Neural progenitor cell (in vitro differentiated cells): ENCODE results near the gene IRS2. TPM values are rescaled to one million over a fixed set of nuclear protein-coding genes. Genes with fewer than 3 reads are reported as not detected.

ENCODE experiments used
- DNase-seq: peaks from one replicate; pipeline ENCODE4 v3.0.0-alpha.2; 2016; ENCODE audit warnings: low spot score
- H2AFZ ChIP-seq: fragments of 200-600 bp; sonication (generic); replicated peaks from 2 replicates; pipeline ENCODE4 v1.6.1; 2016; ENCODE audit warnings: antibody characterized with exemption
- H3F3A ChIP-seq: fragments of 200-600 bp; sonication (generic); 2 replicates; pipeline ENCODE4 v1.6.1; 2016; ENCODE audit warnings: antibody characterized with exemption, low read depth
- H3K27ac ChIP-seq: fragments of 200-600 bp; sonication (generic); 2 replicates; pipeline ENCODE4 v1.5.1; 2016; ENCODE audit warnings: mild to moderate bottlenecking
- H3K27me3 ChIP-seq: fragments of 200-600 bp; sonication (generic); 2 replicates; pipeline ENCODE4 v1.6.1; 2016; ENCODE audit warnings: mild to moderate bottlenecking, moderate library complexity
- H3K36me3 ChIP-seq: fragments of 200-600 bp; sonication (generic); 2 replicates; pipeline ENCODE4 v1.5.1; 2016
- H3K4me1 ChIP-seq: fragments of 200-600 bp; sonication (generic); 2 replicates; pipeline ENCODE4 v1.6.1; 2016; ENCODE audit warnings: mixed run types
- H3K4me2 ChIP-seq: fragments of 200-600 bp; sonication (generic); 2 replicates; pipeline ENCODE4 v1.6.1; 2016
- H3K4me3 ChIP-seq: fragments of 200-600 bp; sonication (generic); 2 replicates; pipeline ENCODE4 v1.5.1; 2016
- H3K79me2 ChIP-seq: fragments of 200-600 bp; sonication (generic); 2 replicates; pipeline ENCODE4 v1.6.1; 2016; ENCODE audit warnings: low read depth
- H3K9ac ChIP-seq: fragments of 200-600 bp; sonication (generic); 2 replicates; pipeline ENCODE4 v1.6.1; 2016
- H3K9me3 ChIP-seq: fragments of 200-600 bp; sonication (generic); 2 replicates; pipeline ENCODE4 v1.5.1; 2016; ENCODE audit warnings: low read depth
- H4K20me1 ChIP-seq: fragments of 200-600 bp; sonication (generic); 2 replicates; pipeline ENCODE4 v1.6.1; 2016; ENCODE audit warnings: low read depth
- H3K27ac Mint-ChIP-seq: 3 replicates; pipeline ENCODE4 v1.8.0; 2021; ENCODE audit warnings: mixed read lengths
- H3K27me3 Mint-ChIP-seq: 2 replicates; pipeline ENCODE4 v1.8.0; 2022; ENCODE audit warnings: low read depth, mild to moderate bottlenecking, inconsistent platforms, moderate library complexity, mixed read lengths; ENCODE audit not compliant: insufficient read depth
- H3K36me3 Mint-ChIP-seq: 3 replicates; pipeline ENCODE4 v1.8.0; 2021; ENCODE audit warnings: mixed read lengths
- H3K4me1 Mint-ChIP-seq: 3 replicates; pipeline ENCODE4 v1.8.0; 2021; ENCODE audit warnings: mixed read lengths
- H3K4me3 Mint-ChIP-seq: 3 replicates; pipeline ENCODE4 v1.8.0; 2021; ENCODE audit warnings: mild to moderate bottlenecking, moderate library complexity, mixed read lengths
- H3K9me3 Mint-ChIP-seq: 3 replicates; pipeline ENCODE4 v1.8.0; 2020; ENCODE audit warnings: mixed read lengths
- EZH2 ChIP-seq: fragments of 200-600 bp; sonication (generic); IDR thresholded peaks from 2 replicates; pipeline ENCODE4 v1.6.1; 2017; ENCODE audit warnings: antibody characterized with exemption, mild to moderate bottlenecking, moderate library complexity
- EZH2phosphoT487 ChIP-seq: fragments of 200-600 bp; sonication (generic); IDR thresholded peaks from 2 replicates; pipeline ENCODE4 v1.6.1; 2017; ENCODE audit warnings: antibody characterized with exemption
- total RNA-seq: library from RNA; depleted of rRNA; stranded (reverse); fragments of >200 nt; gene quantifications from 2 replicates; pipeline ENCODE4 v1.2.3, GENCODE V29; 2015; ENCODE audit warnings: low replicate concordance
- TF ChIP-seq, protein P1 (sequence below): fragments of 200-600 bp; sonication (generic); IDR thresholded peaks from 2 replicates; pipeline ENCODE4 v1.5.1; 2017; ENCODE audit warnings: antibody characterized with exemption, mild to moderate bottlenecking

IRS2 gene
- total RNA-seq, 1 donor from 2014 or later, result 4.2 TPM

DNA sequence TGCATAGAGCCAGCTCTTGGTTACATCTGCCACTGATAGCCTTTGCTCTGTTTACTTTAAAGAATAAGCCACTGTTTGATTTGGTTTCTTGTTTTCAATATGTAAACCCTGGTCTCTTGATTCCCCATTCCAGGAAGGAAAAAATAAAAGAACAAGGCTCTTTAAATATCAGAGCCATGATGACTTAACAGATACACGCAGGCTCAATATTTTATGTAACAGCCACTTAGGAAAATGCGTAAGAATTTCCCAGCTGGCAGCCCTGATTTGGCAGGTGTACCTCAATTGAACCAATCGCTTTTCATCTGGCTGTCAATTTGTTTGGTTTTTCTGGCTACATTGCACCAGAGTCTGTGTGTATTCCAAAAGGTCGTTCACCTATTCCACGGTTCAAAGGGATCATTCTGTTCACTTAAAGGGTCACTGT, 65.6 kb downstream of the IRS2 start:
- Histone ChIP-seq H3K4me3 (no peak overlapping the region), H3K27ac (no peak overlapping the region), H2AFZ (no peak overlapping the region), H3K9ac (no peak overlapping the region), H3K79me2 (no peaks in the 10 kb centered on the region), H4K20me1 (no peaks in the 10 kb centered on the region), H3K4me2 (no peak overlapping the region), H3K36me3 (no peaks in the 10 kb centered on the region), H3F3A (peaks cover 5% of the 10 kb centered on the region), H3K27me3 (no peaks in the 10 kb centered on the region), H3K4me1 (peaks cover 9% of the 10 kb centered on the region), H3K9me3 (no peaks in the 10 kb centered on the region)
- TF ChIP-seq, protein P1, sequence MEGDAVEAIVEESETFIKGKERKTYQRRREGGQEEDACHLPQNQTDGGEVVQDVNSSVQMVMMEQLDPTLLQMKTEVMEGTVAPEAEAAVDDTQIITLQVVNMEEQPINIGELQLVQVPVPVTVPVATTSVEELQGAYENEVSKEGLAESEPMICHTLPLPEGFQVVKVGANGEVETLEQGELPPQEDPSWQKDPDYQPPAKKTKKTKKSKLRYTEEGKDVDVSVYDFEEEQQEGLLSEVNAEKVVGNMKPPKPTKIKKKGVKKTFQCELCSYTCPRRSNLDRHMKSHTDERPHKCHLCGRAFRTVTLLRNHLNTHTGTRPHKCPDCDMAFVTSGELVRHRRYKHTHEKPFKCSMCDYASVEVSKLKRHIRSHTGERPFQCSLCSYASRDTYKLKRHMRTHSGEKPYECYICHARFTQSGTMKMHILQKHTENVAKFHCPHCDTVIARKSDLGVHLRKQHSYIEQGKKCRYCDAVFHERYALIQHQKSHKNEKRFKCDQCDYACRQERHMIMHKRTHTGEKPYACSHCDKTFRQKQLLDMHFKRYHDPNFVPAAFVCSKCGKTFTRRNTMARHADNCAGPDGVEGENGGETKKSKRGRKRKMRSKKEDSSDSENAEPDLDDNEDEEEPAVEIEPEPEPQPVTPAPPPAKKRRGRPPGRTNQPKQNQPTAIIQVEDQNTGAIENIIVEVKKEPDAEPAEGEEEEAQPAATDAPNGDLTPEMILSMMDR, result no peak
- no peak for TF ChIP-seq EZH2
- TF ChIP-seq EZH2phosphoT487, result no peak
- Mint-ChIP-seq H3K36me3 (peaks cover 1% of the 10 kb centered on the region), H3K27ac (no peak overlapping the region), H3K4me1 (peaks cover 9% of the 10 kb centered on the region), H3K9me3 (peaks cover 7% of the 10 kb centered on the region), H3K4me3 (no peak overlapping the region), H3K27me3 (peaks cover 4% of the 10 kb centered on the region)
- DNase-seq, result no peak

DNA sequence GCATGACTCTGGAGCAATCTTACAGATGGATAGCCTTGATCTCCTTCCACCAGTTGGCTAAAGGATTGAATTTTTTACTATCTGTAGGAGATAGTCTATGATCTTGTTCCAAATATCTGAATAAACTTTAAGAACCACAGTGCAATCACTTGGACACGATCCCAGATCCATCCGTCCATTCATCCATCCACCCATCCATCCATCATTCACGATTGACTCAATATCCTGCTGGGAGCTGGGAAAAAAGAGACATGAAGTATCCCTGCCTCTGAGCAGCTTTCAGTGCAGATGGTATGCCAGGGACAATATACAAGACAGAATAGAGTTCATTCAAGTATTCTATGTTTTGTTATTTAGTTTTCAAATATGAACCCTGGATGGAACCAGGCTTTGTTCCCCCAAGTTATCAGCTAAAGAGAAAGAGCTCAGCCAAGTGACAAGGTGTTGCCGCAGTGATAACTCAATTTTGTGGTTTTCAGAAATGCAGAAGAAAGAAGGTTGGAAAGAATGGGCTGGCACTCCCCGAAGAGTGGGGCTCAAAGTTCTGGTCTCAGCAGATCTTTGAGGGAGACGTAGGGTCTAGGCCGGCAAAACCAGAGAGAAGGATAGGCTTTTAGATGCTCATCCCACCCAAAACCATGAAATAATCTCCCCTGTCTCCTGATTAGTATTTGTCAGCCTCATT, 66.3 kb downstream of the IRS2 start:
- H3K27me3 Mint-ChIP-seq, result peaks cover 4% of the 10 kb centered on the region
- Histone ChIP-seq H3K4me2 (no peak overlapping the region), H4K20me1 (no peaks in the 10 kb centered on the region), H3K9ac (no peak overlapping the region), H2AFZ (no peak overlapping the region), H3K79me2 (no peaks in the 10 kb centered on the region), H3K27ac (no peak overlapping the region), H3K27me3 (no peaks in the 10 kb centered on the region), H3K9me3 (no peaks in the 10 kb centered on the region), H3K4me1 (peaks cover 12% of the 10 kb centered on the region), H3K36me3 (no peaks in the 10 kb centered on the region), H3F3A (peaks cover 1% of the 10 kb centered on the region), H3K4me3 (no peak overlapping the region)
- peaks cover 10% of the 10 kb centered on the region for H3K4me1 Mint-ChIP-seq
- H3K4me3 Mint-ChIP-seq, result no peak overlapping the region
- H3K27ac Mint-ChIP-seq, result no peak overlapping the region
- TF ChIP-seq EZH2 (no peak), EZH2phosphoT487 (no peak)
- TF ChIP-seq, protein P1, result no peak
- H3K9me3 Mint-ChIP-seq, result peaks cover under 1% of the 10 kb centered on the region
- no peaks in the 10 kb centered on the region for H3K36me3 Mint-ChIP-seq
- DNase-seq, result no peak

DNA sequence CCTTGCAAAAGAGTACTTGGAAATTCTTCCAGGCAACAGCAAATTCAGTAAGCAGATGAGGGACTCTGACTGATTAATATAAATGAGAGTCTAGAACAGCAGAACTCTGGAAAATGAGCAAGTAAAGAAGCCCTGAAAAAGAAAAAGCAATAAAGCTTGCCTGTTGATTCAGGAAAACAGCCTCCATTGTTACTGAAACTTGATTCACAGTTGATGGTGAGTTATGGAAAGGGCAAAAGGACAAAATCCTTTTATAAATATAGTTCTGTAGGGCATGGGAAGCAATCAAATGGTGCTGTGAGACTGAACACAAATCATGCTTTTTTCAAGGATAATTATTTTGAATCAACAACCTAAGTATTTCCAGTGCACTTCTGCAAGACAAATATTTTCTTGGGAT, 67.7 kb downstream of the IRS2 start:
- Histone ChIP-seq H3K9me3 (no peaks in the 10 kb centered on the region), H3K4me2 (no peak overlapping the region), H3K27me3 (no peaks in the 10 kb centered on the region), H3K27ac (no peak overlapping the region), H3K36me3 (no peaks in the 10 kb centered on the region), H3K4me1 (peaks cover 12% of the 10 kb centered on the region), H4K20me1 (no peaks in the 10 kb centered on the region), H3K9ac (no peak overlapping the region), H3K4me3 (no peak overlapping the region), H3K79me2 (no peaks in the 10 kb centered on the region), H2AFZ (no peak overlapping the region), H3F3A (no peaks in the 10 kb centered on the region)
- no peaks in the 10 kb centered on the region for H3K9me3 Mint-ChIP-seq
- peaks cover 6% of the 10 kb centered on the region for H3K4me1 Mint-ChIP-seq
- no peak for DNase-seq
- TF ChIP-seq, protein P1, result no peak
- TF ChIP-seq EZH2, result no peak
- no peak for TF ChIP-seq EZH2phosphoT487
- H3K27me3 Mint-ChIP-seq, result peaks cover 4% of the 10 kb centered on the region
- no peaks in the 10 kb centered on the region for H3K36me3 Mint-ChIP-seq
- H3K27ac Mint-ChIP-seq, result no peak overlapping the region
- H3K4me3 Mint-ChIP-seq, result no peak overlapping the region
